Coronary artery (tissue), 2 donors: ENCODE data around the gene BABAM2.

ENCODE experiments used
- DNase-seq: peaks from one replicate; pipeline ENCODE4 v3.0.0-alpha.2; 2017; ENCODE audit warnings: low spot score
- H3K27ac ChIP-seq, 2 donors: fragments of 200-600 bp; sonication (generic); one replicate each; pipeline ENCODE4 v1.5.1; 2016 to 2019
- H3K4me3 ChIP-seq: fragments of 200-600 bp; sonication (generic); 2 replicates; pipeline ENCODE4 v1.5.1; 2016; ENCODE audit warnings: mild to moderate bottlenecking, moderate library complexity
- CTCF ChIP-seq: fragments of 200-600 bp; sonication (generic); IDR thresholded peaks from one replicate; pipeline ENCODE4 v1.5.1; 2019; ENCODE audit warnings: antibody characterized with exemption

Gene BABAM2

GRCh38 chr2:28117104-28117596 lies 226.6 kb downstream of the BABAM2 start:
- DNase-seq, result no peak
- H3K27ac ChIP-seq, result no peak overlapping the region

DNA sequence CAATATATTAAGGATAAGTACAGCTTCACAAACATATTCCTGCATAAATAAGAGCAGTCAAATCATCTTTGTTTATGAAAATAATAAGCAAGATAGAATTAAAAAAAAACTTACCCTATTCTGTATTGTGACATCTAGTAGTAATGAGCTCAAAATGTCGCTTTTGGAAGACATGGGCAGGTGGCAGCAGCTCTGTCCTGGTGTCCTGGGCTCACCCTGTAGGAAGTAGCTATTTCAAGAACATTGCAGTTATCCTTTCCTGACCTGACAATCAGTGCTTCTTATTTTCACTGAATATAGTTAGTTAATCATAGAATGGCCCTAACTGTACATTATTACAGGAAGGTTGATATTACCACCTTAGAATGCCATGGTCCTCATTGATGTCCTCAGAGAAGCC lies 229.1 kb downstream of the BABAM2 start:
- no peak overlapping the region for H3K27ac ChIP-seq
- no peak for TF ChIP-seq CTCF
- no peak overlapping the region for H3K4me3 ChIP-seq
- no peak for DNase-seq

More at GRCh38 chr2:28117104-28117596, 226.6 kb downstream of the BABAM2 start:
- no peak overlapping the region for H3K4me3 ChIP-seq
- TF ChIP-seq CTCF, result no peak

- no peak overlapping the region for H3K27ac ChIP-seq
- TF ChIP-seq CTCF, result no peak
- H3K4me3 ChIP-seq, result no peak overlapping the region
- DNase-seq, result no peak
Observed at GRCh38 chr2:28128281-28128950, 237.9 kb downstream of the BABAM2 start.

DNA sequence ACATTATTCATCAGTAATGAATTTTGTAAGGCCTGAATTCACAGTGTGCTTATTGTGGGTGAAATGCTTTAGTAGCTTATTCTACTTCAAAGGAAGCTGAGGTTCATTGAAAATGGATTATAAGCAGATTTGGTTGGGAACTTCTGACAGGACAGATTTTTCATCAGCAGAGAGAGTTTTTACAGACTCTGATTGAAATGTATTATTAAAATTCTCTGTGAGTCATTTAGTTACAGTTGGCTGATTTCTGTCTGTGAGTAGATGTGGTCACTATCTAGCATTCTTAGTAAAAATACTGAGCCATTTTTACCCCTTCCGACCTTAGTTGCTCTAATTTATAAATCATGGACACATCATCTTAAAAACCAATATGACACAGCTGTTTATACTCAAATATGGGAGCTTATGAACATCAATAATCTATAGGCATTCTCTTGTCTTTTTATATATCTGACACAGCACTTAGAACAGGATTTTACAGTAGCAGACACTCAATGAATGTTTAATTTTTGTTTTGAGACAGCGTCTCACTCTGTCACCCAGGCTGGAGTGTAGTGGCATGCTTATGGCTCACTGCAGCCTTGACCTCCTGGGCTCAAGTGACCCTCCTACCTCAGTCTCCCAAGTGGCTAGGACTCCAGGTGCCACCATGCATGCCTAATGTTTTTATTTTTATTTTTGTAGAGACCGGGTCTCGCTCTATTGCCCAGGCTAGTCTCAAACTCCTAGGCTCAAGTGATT lies 239.6 kb downstream of the BABAM2 start:
- DNase-seq, result no peak
- no peak overlapping the region for H3K27ac ChIP-seq
- no peak for TF ChIP-seq CTCF
- H3K4me3 ChIP-seq, result no peak overlapping the region

DNA sequence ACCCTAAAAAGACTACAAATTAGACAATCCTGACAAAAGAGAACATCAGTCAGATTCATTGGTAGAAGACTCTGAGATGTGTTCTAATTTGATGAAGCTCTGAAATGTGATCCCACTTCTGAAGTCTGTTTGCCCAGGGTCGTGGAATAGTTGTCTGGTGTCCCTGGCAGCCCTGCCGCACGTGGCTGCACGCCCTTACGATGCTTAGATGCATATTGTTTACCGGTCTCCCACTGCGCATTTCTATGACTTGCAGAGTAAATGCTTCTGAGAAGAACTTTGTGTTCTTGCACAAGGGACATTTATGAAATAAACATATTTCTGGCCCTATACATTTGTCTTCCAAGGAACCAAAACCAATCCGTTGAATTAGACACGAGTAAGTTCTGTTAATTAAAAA lies 243.2 kb downstream of the BABAM2 start:
- DNase-seq, result no peak
- no peak for TF ChIP-seq CTCF
- Histone ChIP-seq H3K27ac (no peak overlapping the region), H3K4me3 (no peak overlapping the region)

- no peak for DNase-seq
- peak overlapping the region in 1 of 2 donors; percentile 27 for H3K27ac ChIP-seq
- TF ChIP-seq CTCF, result no peak
- H3K4me3 ChIP-seq, result no peak overlapping the region
Observed at GRCh38 chr2:28134262-28134812, 243.8 kb downstream of the BABAM2 start.
